HepG2 (cell line): Measurements from ENCODE around the gene ZBTB48. TPM values are rescaled to one million over a fixed set of nuclear protein-coding genes. Genes with fewer than 3 reads are reported as not detected.

Experiments used
- AGO1 ChIP-seq: fragments of 200-400 bp; formaldehyde crosslinking; IDR thresholded peaks from 2 replicates; pipeline ENCODE4 v1.6.1; 2017; ENCODE audit warnings: mild to moderate bottlenecking, low read depth, low read length, moderate library complexity; ENCODE audit not compliant: poor library complexity, severe bottlenecking
- ARID3A ChIP-seq: IDR thresholded peaks from 2 replicates; pipeline ENCODE4 v1.6.1; 2012; ENCODE audit warnings: low read depth, low read length, improper control_type of control experiment
- CREB1 ChIP-seq, 2 experiments: fragments of 450-650 bp in 1 of 2; IDR thresholded peaks; 2 replicates each; pipeline ENCODE4 v1.6.1; 2016 to 2017; ENCODE audit warnings: control low read depth in 1 of 2, mild to moderate bottlenecking in 1 of 2, missing compliant biosample characterization in 1 of 2, missing genetic modification characterization in 1 of 2
- MATR3 ChIP-seq: sonication (generic); formaldehyde crosslinking; IDR thresholded peaks from 2 replicates; pipeline ENCODE4 v1.4.0; 2020; ENCODE audit warnings: missing genetic modification reagents
- MBD4 ChIP-seq: IDR thresholded peaks from 2 replicates; pipeline ENCODE4 v1.6.1; 2012; ENCODE audit warnings: low read length, inconsistent platforms, borderline replicate concordance
- NR2C2 ChIP-seq: sonication (generic); formaldehyde crosslinking; IDR thresholded peaks from 2 replicates; pipeline ENCODE4 v1.4.0; 2020; ENCODE audit warnings: missing genetic modification reagents, mild to moderate bottlenecking, moderate library complexity, borderline replicate concordance
- PLSCR1 ChIP-seq: sonication (generic); formaldehyde crosslinking; IDR thresholded peaks from 2 replicates; pipeline ENCODE4 v1.5.0; 2020; ENCODE audit warnings: missing genetic modification reagents, mild to moderate bottlenecking, borderline replicate concordance
- RORA ChIP-seq: sonication (generic); formaldehyde crosslinking; IDR thresholded peaks from 2 replicates; pipeline ENCODE4 v1.5.0; 2020; ENCODE audit warnings: mild to moderate bottlenecking, missing genetic modification reagents, moderate library complexity
- RXRB ChIP-seq: IDR thresholded peaks from 2 replicates; pipeline ENCODE4 v1.6.1; 2016; ENCODE audit warnings: borderline replicate concordance, missing genetic modification reagents, missing compliant biosample characterization
- SALL1 ChIP-seq: sonication (generic); formaldehyde crosslinking; IDR thresholded peaks from 2 replicates; pipeline ENCODE4 v1.8.0; 2022; ENCODE audit warnings: mild to moderate bottlenecking, missing genetic modification reagents
- XRCC5 ChIP-seq: fragments of 200-400 bp; formaldehyde crosslinking; optimal IDR thresholded peaks from 2 replicates; pipeline ENCODE3; 2017; ENCODE audit warnings: mild to moderate bottlenecking, low read length
- ZBTB3 ChIP-seq: sonication (generic); formaldehyde crosslinking; IDR thresholded peaks from 2 replicates; pipeline ENCODE4 v1.4.0; 2020; ENCODE audit warnings: low read depth, mild to moderate bottlenecking, moderate library complexity, missing genetic modification reagents, borderline replicate concordance
- ZBTB37 ChIP-seq: sonication (generic); formaldehyde crosslinking; IDR thresholded peaks from 2 replicates; pipeline ENCODE4 v1.4.0; 2020; ENCODE audit warnings: mild to moderate bottlenecking, missing genetic modification reagents
- ZBTB42 ChIP-seq: sonication (generic); formaldehyde crosslinking; IDR thresholded peaks from 2 replicates; pipeline ENCODE4 v1.5.0; 2020; ENCODE audit warnings: mild to moderate bottlenecking, missing genetic modification reagents
- ZMAT5 ChIP-seq: sonication (generic); formaldehyde crosslinking; IDR thresholded peaks from 2 replicates; pipeline ENCODE4 v1.5.0; 2020; ENCODE audit warnings: mild to moderate bottlenecking, low read depth, missing genetic modification reagents, borderline replicate concordance
- ZNF253 ChIP-seq: sonication (generic); formaldehyde crosslinking; IDR thresholded peaks from 2 replicates; pipeline ENCODE4 v1.8.0; 2022; ENCODE audit warnings: mild to moderate bottlenecking, missing genetic modification reagents, borderline replicate concordance
- ZNF256 ChIP-seq: sonication (generic); formaldehyde crosslinking; conservative IDR thresholded peaks from 2 replicates; pipeline ENCODE4 v1.4.0; 2020; ENCODE audit warnings: missing genetic modification reagents
- ZNF350 ChIP-seq: sonication (generic); formaldehyde crosslinking; IDR thresholded peaks from 2 replicates; pipeline ENCODE4 v1.4.0; 2020; ENCODE audit warnings: mild to moderate bottlenecking, low read depth, missing genetic modification reagents, borderline replicate concordance
- ZNF552 ChIP-seq: sonication (generic); formaldehyde crosslinking; IDR thresholded peaks from 2 replicates; pipeline ENCODE4 v1.9.0; 2022; ENCODE audit warnings: missing genetic modification reagents, mild to moderate bottlenecking, borderline replicate concordance
- ZNF672 ChIP-seq: sonication (generic); formaldehyde crosslinking; IDR thresholded peaks from 2 replicates; pipeline ENCODE4 v1.8.1; 2022; ENCODE audit warnings: missing genetic modification reagents
- ZNF850 ChIP-seq: sonication (generic); formaldehyde crosslinking; conservative IDR thresholded peaks from 2 replicates; pipeline ENCODE4 v1.9.0; 2021; ENCODE audit warnings: mild to moderate bottlenecking, missing genetic modification reagents
- polyA plus RNA-seq, 8 experiments: library from polyadenylated mRNA; depleted of rRNA in 3 of 8; stranded (reverse) in 7 of 8; unstranded in 1 of 8; fragments of >200 nt; fragmentation: Illumina TruSeq in 4 of 8; extraction: Trizol in 4 of 8; gene quantifications; 2 replicates each; pipeline versions ENCODE4 v1.2.1 to v1.2.3, GENCODE V29; 2011 to 2016; ENCODE audit warnings: low read depth in 4 of 8, missing spikeins in 1 of 8, mixed read lengths in 1 of 8; ENCODE audit not compliant: insufficient read depth in 1 of 8
- total RNA-seq, 5 experiments: library from RNA; depleted of rRNA; stranded (reverse); fragments of >200 nt; fragmentation: Illumina TruSeq; extraction: Trizol; gene quantifications; 2 replicates each; pipeline ENCODE4 v1.2.3, GENCODE V29; 2016; ENCODE audit warnings: low read depth in 1 of 5

ZBTB48 gene
- total and polyA plus RNA-seq, 2 of the 13 experiments (the other 11 are each of a cell fraction or from before 2014, with no cell fraction given): 13.0 to 17.1 TPM

GRCh38 chr1:6601049-6601922 is 21.5 kb downstream of the ZBTB48 start (continued):
- no peak for TF ChIP-seq ZBTB37 (CRISPR knock-in tag)
- no peak for TF ChIP-seq MATR3 (CRISPR knock-in tag)
- peak; percentile 30; the same call in 1 of the 2 replicates for TF ChIP-seq NR2C2
- TF ChIP-seq ZNF672 (CRISPR knock-in tag): no peak
- TF ChIP-seq ZNF350 (CRISPR knock-in tag): peak; percentile 31; the same call in 1 of the 2 replicates
- TF ChIP-seq MBD4: no peak
- no peak for TF ChIP-seq PLSCR1 (CRISPR knock-in tag)
- TF ChIP-seq ZNF552 (CRISPR knock-in tag): no peak
- no peak for TF ChIP-seq ARID3A
- no peak for TF ChIP-seq RORA (CRISPR knock-in tag)
- TF ChIP-seq RXRB (CRISPR knock-in tag): no peak
- no peak for TF ChIP-seq ZBTB3 (CRISPR knock-in tag)
- no peak for TF ChIP-seq ZNF256 (CRISPR knock-in tag)
- no peak for TF ChIP-seq ZBTB42 (CRISPR knock-in tag)
- TF ChIP-seq XRCC5: no peak
- no peak for TF ChIP-seq SALL1 (CRISPR knock-in tag)
- no peak for TF ChIP-seq ZNF850 (CRISPR knock-in tag)
- TF ChIP-seq AGO1: no peak
- TF ChIP-seq ZMAT5 (CRISPR knock-in tag): no peak
- TF ChIP-seq ZNF253 (CRISPR knock-in tag): no peak
- TF ChIP-seq CREB1 (IDR thresholded peaks at IDR 0.05): peak; percentile 7; the same call in 1 of the 2 replicates
- TF ChIP-seq CREB1 (CRISPR knock-in tag; IDR thresholded peaks at IDR 0.05): peak; percentile 61
